Spleen (tissue), 11 donors: Measurements from ENCODE around the gene SPHK1. TPM values are rescaled to one million over a fixed set of nuclear protein-coding genes. Genes with fewer than 3 reads are reported as not detected.

ENCODE experiments used
- DNase-seq: peaks from one replicate; pipeline ENCODE4 v3.0.0-alpha.2; 2020
- H3K27ac ChIP-seq, 8 donors: fragments of 200-600 bp; sonication (generic) in 7 of 8; 1 replicate in 4 of 8; 2 replicates in 4 of 8; pipeline versions ENCODE4 v1.5.0 to v1.8.0; 2016 to 2021; ENCODE audit warnings: inconsistent platforms in 4 of 8, mild to moderate bottlenecking in 4 of 8, moderate library complexity in 1 of 8
- H3K27me3 ChIP-seq, 7 donors: fragments of 200-600 bp; sonication (generic) in 6 of 7; replicated peaks in 1 of 7; 1 replicate in 4 of 7; 2 replicates in 3 of 7; pipeline versions ENCODE4 v1.5.0 to v1.8.0; 2016 to 2021; ENCODE audit warnings: inconsistent platforms in 3 of 7, mild to moderate bottlenecking in 1 of 7
- H3K36me3 ChIP-seq, 6 donors: fragments of 200-600 bp; sonication (generic) in 5 of 6; 1 replicate in 4 of 6; 2 replicates in 2 of 6; pipeline versions ENCODE4 v1.5.0 to v1.8.0; 2016 to 2021; ENCODE audit warnings: inconsistent platforms in 2 of 6
- H3K4me1 ChIP-seq, 6 donors: fragments of 200-600 bp; sonication (generic) in 5 of 6; 1 replicate in 3 of 6; 2 replicates in 3 of 6; pipeline versions ENCODE4 v1.5.0 to v1.8.0; 2016 to 2021; ENCODE audit warnings: inconsistent platforms in 3 of 6
- H3K4me3 ChIP-seq, 8 donors: fragments of 200-600 bp; sonication (generic) in 7 of 8; 1 replicate in 4 of 8; 2 replicates in 4 of 8; pipeline versions ENCODE4 v1.5.0 to v1.8.0; 2016 to 2021; ENCODE audit warnings: inconsistent platforms in 4 of 8, mild to moderate bottlenecking in 4 of 8, moderate library complexity in 2 of 8
- H3K9me3 ChIP-seq, 8 donors: fragments of 200-600 bp; sonication (generic) in 7 of 8; 1 replicate in 4 of 8; 2 replicates in 4 of 8; pipeline versions ENCODE4 v1.5.0 to v1.8.0; 2016 to 2021; ENCODE audit warnings: inconsistent platforms in 4 of 8
- POLR2A ChIP-seq, 3 donors: fragments of 450-650 bp; IDR thresholded peaks; one replicate each; pipeline ENCODE4 v1.5.1; 2017; ENCODE audit warnings: antibody characterized with exemption in 3 of 3, mild to moderate bottlenecking in 1 of 3
- POLR2AphosphoS5 ChIP-seq, 3 donors: sonication (generic); formaldehyde crosslinking; IDR thresholded peaks; one replicate each; pipeline ENCODE4 v1.5.1; 2017; ENCODE audit warnings: antibody characterized with exemption in 3 of 3
- WGBS, 5 donors: extraction: QIAGEN DNeasy Blood & Tissue Kit in 3 of 5; methylation state at CpG; one replicate each; pipeline versions ENCODE4 v1.1.5 to v1.1.7; 2013 to 2018; 5-methylcytosine and 5-hydroxymethylcytosine counted together
- intact Hi-C: fragments of 100-400 bp; cut with DNase I; formaldehyde crosslinking; loops from one replicate; pipeline ENCODE4 v1.15.0; 2023; ENCODE audit warnings: low total_unique reads
- polyA plus RNA-seq, 3 donors: library from polyadenylated mRNA; stranded (reverse); fragments of 200-250 nt; gene quantifications; one replicate each; pipeline ENCODE4 v1.2.1, GENCODE V29; 2013
- total RNA-seq, 7 donors: library from RNA; depleted of rRNA in 3 of 7; stranded (reverse); fragments of >200 nt in 3 of 7; fragmentation: NEBNext Ultra II Directional in 4 of 7; extraction: Animal tissue kit (Norgen Biotek cat#: 25700) in 4 of 7; gene quantifications; one replicate each; pipeline versions ENCODE4 v1.1.0 to v1.2.1, GENCODE V29; 2016 to 2021
- TF ChIP-seq, protein P1 (sequence below), 11 experiments: fragments of 200-600 bp in 7 of 11; fragments of 450-650 bp in 4 of 11; sonication (generic) in 4 of 11; IDR thresholded peaks in 8 of 11; conservative IDR thresholded peaks in 3 of 11; 1 replicate in 7 of 11; 2 replicates in 4 of 11; pipeline versions ENCODE4 v1.4.0 to v1.8.0; 2016 to 2021; ENCODE audit warnings: antibody characterized with exemption in 11 of 11, inconsistent platforms in 4 of 11, mild to moderate bottlenecking in 1 of 11
- donor health status: healthy with polysubstance abuse.
- donor health status: DM: no; HTN: no; CAD: no; lungs with moderate emphysema.
- donor health status: DM: no; HTN: no; CAD: no.
- donor health status: Bipolar disorder and iron deficiency.
- donor health status: healthy.
- donor health status: DM: no; HTN: no; CAD: no.
- donor health status: DM: yes; HTN: yes; CAD: no.

The SPHK1 gene
- total and polyA plus RNA-seq, 10 donors = 3.7 to 11.4 (median 6.0) TPM

- DNase-seq = no peak
- 55 to 72% (median 60%) methylated on average over 12 of the region's 12 CpGs for WGBS, 5 donors
- Histone ChIP-seq H3K27me3 (peaks cover 0 to 26% (median 0%) of the 10 kb centered on the region in 7 donors), H3K9me3 (no peaks in the 10 kb centered on the region), H3K27ac (no peak overlapping the region), H3K4me1 (peaks cover 0 to 22% (median 10%) of the 10 kb centered on the region in 6 donors), H3K36me3 (no peaks in the 10 kb centered on the region), H3K4me3 (no peak overlapping the region)
- intact Hi-C loops = no loop called here
- TF ChIP-seq, protein P1, sequence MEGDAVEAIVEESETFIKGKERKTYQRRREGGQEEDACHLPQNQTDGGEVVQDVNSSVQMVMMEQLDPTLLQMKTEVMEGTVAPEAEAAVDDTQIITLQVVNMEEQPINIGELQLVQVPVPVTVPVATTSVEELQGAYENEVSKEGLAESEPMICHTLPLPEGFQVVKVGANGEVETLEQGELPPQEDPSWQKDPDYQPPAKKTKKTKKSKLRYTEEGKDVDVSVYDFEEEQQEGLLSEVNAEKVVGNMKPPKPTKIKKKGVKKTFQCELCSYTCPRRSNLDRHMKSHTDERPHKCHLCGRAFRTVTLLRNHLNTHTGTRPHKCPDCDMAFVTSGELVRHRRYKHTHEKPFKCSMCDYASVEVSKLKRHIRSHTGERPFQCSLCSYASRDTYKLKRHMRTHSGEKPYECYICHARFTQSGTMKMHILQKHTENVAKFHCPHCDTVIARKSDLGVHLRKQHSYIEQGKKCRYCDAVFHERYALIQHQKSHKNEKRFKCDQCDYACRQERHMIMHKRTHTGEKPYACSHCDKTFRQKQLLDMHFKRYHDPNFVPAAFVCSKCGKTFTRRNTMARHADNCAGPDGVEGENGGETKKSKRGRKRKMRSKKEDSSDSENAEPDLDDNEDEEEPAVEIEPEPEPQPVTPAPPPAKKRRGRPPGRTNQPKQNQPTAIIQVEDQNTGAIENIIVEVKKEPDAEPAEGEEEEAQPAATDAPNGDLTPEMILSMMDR (IDR thresholded peaks at IDR 0.05 in 8 of 11, conservative IDR thresholded peaks at IDR 0.05 in 3 of 11) = peak in 6 of 11 experiments; percentile 8 to 34 (median 19)
- no peak for TF ChIP-seq POLR2AphosphoS5 (IDR thresholded peaks at IDR 0.05)
These were observed 19.0 kb upstream of the SPHK1 start for GRCh38 chr17:76365256-76365903.

DNA sequence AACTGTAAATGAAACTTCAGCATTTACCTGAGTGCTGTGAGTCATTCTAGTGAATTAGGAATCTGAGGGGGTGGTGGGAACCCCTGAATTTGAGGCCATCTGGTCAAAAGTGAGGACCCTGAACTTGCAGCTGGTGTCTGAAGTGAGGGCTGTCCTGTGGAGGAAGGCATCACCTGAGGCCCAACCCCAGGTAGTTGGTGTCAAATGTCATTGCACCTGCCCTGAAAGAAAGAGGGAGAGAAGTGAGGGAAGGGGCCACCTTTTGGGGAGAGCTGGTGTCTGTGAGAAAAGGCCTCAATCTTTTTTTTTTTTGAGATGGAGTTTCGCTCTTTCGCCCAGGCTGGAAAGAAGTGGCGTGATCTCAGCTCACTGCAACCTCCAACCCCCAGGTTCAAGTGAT is 18.2 kb upstream of the SPHK1 start:
- TF ChIP-seq POLR2A (IDR thresholded peaks at IDR 0.05) (no peak), POLR2AphosphoS5 (IDR thresholded peaks at IDR 0.05) (no peak)
- TF ChIP-seq, protein P1 (IDR thresholded peaks at IDR 0.05 in 8 of 11, conservative IDR thresholded peaks at IDR 0.05 in 3 of 11) = no peak
- 91 to 100% (median 95%) methylated on average over 3 of the region's 3 CpGs; no CpG with 5 or more reads in 1 of the 5 donors for WGBS, 5 donors

GRCh38 chr17:76367642-76368041 is 16.8 kb upstream of the SPHK1 start:
- Histone ChIP-seq H3K36me3 (no peaks in the 10 kb centered on the region), H3K27me3 (peaks cover 0 to 26% (median 0%) of the 10 kb centered on the region in 7 donors), H3K4me3 (no peak overlapping the region), H3K27ac (no peak overlapping the region), H3K4me1 (peaks cover 0 to 8% (median 2%) of the 10 kb centered on the region in 6 donors), H3K9me3 (no peaks in the 10 kb centered on the region)
- no peak for DNase-seq
- intact Hi-C loops = no loop called here
- 81 to 92% (median 85%) methylated on average over 6 of the region's 6 CpGs for WGBS, 5 donors
- TF ChIP-seq POLR2AphosphoS5 (IDR thresholded peaks at IDR 0.05) = no peak
- TF ChIP-seq POLR2A (IDR thresholded peaks at IDR 0.05) = no peak
- TF ChIP-seq, protein P1 (IDR thresholded peaks at IDR 0.05 in 8 of 11, conservative IDR thresholded peaks at IDR 0.05 in 3 of 11) = no peak

More for the DNA sequence above, 18.2 kb upstream of the SPHK1 start:
- Histone ChIP-seq H3K27me3 (peaks cover 0 to 26% (median 0%) of the 10 kb centered on the region in 7 donors), H3K4me1 (peaks cover 0 to 21% (median 10%) of the 10 kb centered on the region in 6 donors), H3K4me3 (no peak overlapping the region), H3K27ac (no peak overlapping the region), H3K9me3 (no peaks in the 10 kb centered on the region), H3K36me3 (no peaks in the 10 kb centered on the region)
- no peak for DNase-seq
- intact Hi-C loops = no loop called here

DNA sequence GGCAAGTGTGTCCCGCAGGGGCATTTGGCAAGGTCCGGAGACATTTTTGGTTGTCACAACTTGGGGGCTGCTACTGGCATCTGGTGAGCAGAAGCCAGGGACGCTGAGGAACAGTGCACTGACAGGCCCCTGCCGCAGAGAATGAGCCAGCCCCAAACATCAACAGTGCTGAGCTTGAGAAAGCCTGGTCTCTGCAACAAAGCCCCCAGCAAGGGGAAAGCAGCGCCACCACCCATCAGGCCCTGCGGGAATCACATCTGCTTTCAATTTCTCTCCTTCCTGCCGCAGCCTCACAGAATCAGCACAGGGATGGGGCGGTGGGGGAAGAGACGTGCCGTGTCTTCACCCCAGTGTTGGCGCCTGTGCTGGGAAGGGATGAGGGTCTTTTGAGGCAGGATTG is 15.9 kb upstream of the SPHK1 start:
- H3K36me3 ChIP-seq = no peaks in the 10 kb centered on the region
- WGBS, 5 donors = 68 to 86% (median 80%) methylated on average over 7 to 11 of the region's 11 CpGs
- H3K27ac ChIP-seq = no peak overlapping the region
- TF ChIP-seq POLR2A (IDR thresholded peaks at IDR 0.05) (no peak), POLR2AphosphoS5 (IDR thresholded peaks at IDR 0.05) (no peak)
- TF ChIP-seq, protein P1 (IDR thresholded peaks at IDR 0.05 in 8 of 11, conservative IDR thresholded peaks at IDR 0.05 in 3 of 11) = no peak
- H3K9me3 ChIP-seq = no peaks in the 10 kb centered on the region
- no peak overlapping the region for H3K4me3 ChIP-seq
- H3K4me1 ChIP-seq = peaks cover 0 to 2% (median 0%) of the 10 kb centered on the region in 6 donors
- peaks cover 0 to 23% (median 0%) of the 10 kb centered on the region in 7 donors for H3K27me3 ChIP-seq
- intact Hi-C loops = no loop called here
- no peak for DNase-seq
